Liver (tissue), 3 donors: ENCODE measurements around the gene PRRG2.

Experiments
- CTCF ChIP-seq: fragments of 150-350 bp; IDR thresholded peaks from 2 replicates; pipeline ENCODE4 v1.5.1; 2017; ENCODE audit warnings: improper control_type of control experiment, low read depth, low read length; ENCODE audit not compliant: missing input control
- EGR1 ChIP-seq, 2 donors: IDR thresholded peaks; 2 replicates each; pipeline ENCODE4 v1.6.1; 2016 to 2018; ENCODE audit warnings: antibody characterized with exemption in 2 of 2, low read depth in 2 of 2
- FOXA1 ChIP-seq: IDR thresholded peaks from 2 replicates; pipeline ENCODE4 v1.6.1; 2016; ENCODE audit warnings: antibody characterized with exemption
- FOXA2 ChIP-seq: IDR thresholded peaks from 2 replicates; pipeline ENCODE4 v1.6.1; 2016; ENCODE audit warnings: antibody characterized with exemption
- JUND ChIP-seq, 2 donors: IDR thresholded peaks; 2 replicates each; pipeline ENCODE4 v1.6.1; 2016; ENCODE audit warnings: antibody characterized with exemption in 2 of 2
- RXRA ChIP-seq, 2 donors: IDR thresholded peaks; 2 replicates each; pipeline ENCODE4 v1.6.1; 2017 to 2018; ENCODE audit warnings: antibody characterized with exemption in 2 of 2, mild to moderate bottlenecking in 1 of 2
- SP1 ChIP-seq: IDR thresholded peaks from 2 replicates; pipeline ENCODE4 v1.6.1; 2018; ENCODE audit warnings: antibody characterized with exemption, mild to moderate bottlenecking
- TF ChIP-seq, protein P1 (sequence below): IDR thresholded peaks from 2 replicates; pipeline ENCODE4 v1.6.1; 2016; ENCODE audit warnings: antibody characterized with exemption, mild to moderate bottlenecking
- TF ChIP-seq, protein P2 (sequence below): IDR thresholded peaks from 2 replicates; pipeline ENCODE4 v1.6.1; 2016; ENCODE audit warnings: antibody characterized with exemption
- TF ChIP-seq, protein P3 (sequence below): IDR thresholded peaks from 2 replicates; pipeline ENCODE4 v1.6.1; 2016; ENCODE audit warnings: antibody characterized with exemption
- donor health status: healthy.
- donor health status: healthy.

DNA sequence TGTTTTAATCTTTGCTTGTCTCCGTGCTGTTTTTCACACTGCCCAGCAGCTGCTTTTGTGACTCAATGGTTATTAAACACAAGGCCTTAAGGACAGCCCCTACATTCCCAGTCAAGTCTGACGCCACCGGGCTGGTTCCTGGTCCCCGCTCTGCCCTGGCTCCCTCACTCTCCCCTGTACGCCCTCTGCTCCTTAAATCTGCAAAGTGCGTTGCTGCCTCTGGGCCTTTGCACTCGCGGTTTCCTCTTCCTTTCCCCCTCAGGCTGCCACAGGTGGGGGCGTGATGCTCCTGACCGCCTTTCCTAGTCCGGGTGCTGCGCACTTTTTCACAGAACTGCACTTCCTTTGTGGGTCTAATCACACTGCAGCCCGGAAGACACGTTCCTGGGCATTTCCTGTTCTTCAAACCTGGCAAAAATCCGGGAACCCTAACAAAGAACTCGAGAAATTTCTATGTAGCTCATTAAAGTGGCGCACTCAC lies 26.4 kb upstream of the PRRG2 start:
- no peak for TF ChIP-seq CTCF
- peak in 1 of 2 donors; percentile 14 for TF ChIP-seq EGR1 (IDR thresholded peaks at IDR 0.05; ENCODE audit: low read depth in 2 of 2)
- TF ChIP-seq, protein P1, sequence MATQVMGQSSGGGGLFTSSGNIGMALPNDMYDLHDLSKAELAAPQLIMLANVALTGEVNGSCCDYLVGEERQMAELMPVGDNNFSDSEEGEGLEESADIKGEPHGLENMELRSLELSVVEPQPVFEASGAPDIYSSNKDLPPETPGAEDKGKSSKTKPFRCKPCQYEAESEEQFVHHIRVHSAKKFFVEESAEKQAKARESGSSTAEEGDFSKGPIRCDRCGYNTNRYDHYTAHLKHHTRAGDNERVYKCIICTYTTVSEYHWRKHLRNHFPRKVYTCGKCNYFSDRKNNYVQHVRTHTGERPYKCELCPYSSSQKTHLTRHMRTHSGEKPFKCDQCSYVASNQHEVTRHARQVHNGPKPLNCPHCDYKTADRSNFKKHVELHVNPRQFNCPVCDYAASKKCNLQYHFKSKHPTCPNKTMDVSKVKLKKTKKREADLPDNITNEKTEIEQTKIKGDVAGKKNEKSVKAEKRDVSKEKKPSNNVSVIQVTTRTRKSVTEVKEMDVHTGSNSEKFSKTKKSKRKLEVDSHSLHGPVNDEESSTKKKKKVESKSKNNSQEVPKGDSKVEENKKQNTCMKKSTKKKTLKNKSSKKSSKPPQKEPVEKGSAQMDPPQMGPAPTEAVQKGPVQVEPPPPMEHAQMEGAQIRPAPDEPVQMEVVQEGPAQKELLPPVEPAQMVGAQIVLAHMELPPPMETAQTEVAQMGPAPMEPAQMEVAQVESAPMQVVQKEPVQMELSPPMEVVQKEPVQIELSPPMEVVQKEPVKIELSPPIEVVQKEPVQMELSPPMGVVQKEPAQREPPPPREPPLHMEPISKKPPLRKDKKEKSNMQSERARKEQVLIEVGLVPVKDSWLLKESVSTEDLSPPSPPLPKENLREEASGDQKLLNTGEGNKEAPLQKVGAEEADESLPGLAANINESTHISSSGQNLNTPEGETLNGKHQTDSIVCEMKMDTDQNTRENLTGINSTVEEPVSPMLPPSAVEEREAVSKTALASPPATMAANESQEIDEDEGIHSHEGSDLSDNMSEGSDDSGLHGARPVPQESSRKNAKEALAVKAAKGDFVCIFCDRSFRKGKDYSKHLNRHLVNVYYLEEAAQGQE: no peak
- peak; percentile 35 for TF ChIP-seq SP1
- TF ChIP-seq, protein P2, sequence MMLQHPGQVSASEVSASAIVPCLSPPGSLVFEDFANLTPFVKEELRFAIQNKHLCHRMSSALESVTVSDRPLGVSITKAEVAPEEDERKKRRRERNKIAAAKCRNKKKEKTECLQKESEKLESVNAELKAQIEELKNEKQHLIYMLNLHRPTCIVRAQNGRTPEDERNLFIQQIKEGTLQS: no peak
- TF ChIP-seq RXRA (IDR thresholded peaks at IDR 0.05): no peak
- no peak for TF ChIP-seq FOXA2
- no peak for TF ChIP-seq FOXA1
- no peak for TF ChIP-seq JUND (IDR thresholded peaks at IDR 0.05)
- TF ChIP-seq, protein P3, sequence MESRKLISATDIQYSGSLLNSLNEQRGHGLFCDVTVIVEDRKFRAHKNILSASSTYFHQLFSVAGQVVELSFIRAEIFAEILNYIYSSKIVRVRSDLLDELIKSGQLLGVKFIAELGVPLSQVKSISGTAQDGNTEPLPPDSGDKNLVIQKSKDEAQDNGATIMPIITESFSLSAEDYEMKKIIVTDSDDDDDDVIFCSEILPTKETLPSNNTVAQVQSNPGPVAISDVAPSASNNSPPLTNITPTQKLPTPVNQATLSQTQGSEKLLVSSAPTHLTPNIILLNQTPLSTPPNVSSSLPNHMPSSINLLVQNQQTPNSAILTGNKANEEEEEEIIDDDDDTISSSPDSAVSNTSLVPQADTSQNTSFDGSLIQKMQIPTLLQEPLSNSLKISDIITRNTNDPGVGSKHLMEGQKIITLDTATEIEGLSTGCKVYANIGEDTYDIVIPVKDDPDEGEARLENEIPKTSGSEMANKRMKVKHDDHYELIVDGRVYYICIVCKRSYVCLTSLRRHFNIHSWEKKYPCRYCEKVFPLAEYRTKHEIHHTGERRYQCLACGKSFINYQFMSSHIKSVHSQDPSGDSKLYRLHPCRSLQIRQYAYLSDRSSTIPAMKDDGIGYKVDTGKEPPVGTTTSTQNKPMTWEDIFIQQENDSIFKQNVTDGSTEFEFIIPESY: no peak
